B cell (primary cell): ENCODE measurements around the gene VSIG10L.

ENCODE experiments used
- CTCF ChIP-seq: fragments of 200-600 bp; IDR thresholded peaks from one replicate; pipeline ENCODE4 v1.8.0; 2022; ENCODE audit warnings: antibody characterized with exemption, mild to moderate bottlenecking
- EZH2 ChIP-seq: IDR thresholded peaks from 2 replicates; pipeline ENCODE4 v1.6.1; 2012; ENCODE audit warnings: borderline replicate concordance, low read depth, mild to moderate bottlenecking, moderate library complexity, low read length; ENCODE audit not compliant: insufficient read depth, poor library complexity, severe bottlenecking

GRCh38 chr19:51367565-51368365, 25.8 kb upstream of the VSIG10L start:
- TF ChIP-seq CTCF (no peak), EZH2 (no peak)
